NB4 (cell line): Measurements from ENCODE around the gene HSD3B7.

ENCODE experiments used
- DNase-seq: peaks from one replicate; pipeline ENCODE4 v3.0.0; 2010; ENCODE audit warnings: low read depth
- H3K4me3 ChIP-seq: one replicate; pipeline ENCODE4 v1.5.1; 2011; ENCODE audit warnings: mild to moderate bottlenecking, low read depth, low read length, moderate library complexity
- MYC ChIP-seq: IDR thresholded peaks from 2 replicates; pipeline ENCODE4 v1.6.1; 2011; ENCODE audit warnings: low read depth, low read length
- POLR2A ChIP-seq: IDR thresholded peaks from 2 replicates; pipeline ENCODE4 v1.6.1; 2011; ENCODE audit warnings: mild to moderate bottlenecking; ENCODE audit not compliant: insufficient read length; ENCODE audit errors: extremely low read depth
- TF ChIP-seq, protein P1 (sequence below): IDR thresholded peaks from one replicate; pipeline ENCODE4 v1.5.1; 2012; ENCODE audit warnings: low read depth, low read length
- TF ChIP-seq, protein P2 (sequence below): IDR thresholded peaks from 2 replicates; pipeline ENCODE4 v1.6.1; 2011; ENCODE audit warnings: low read depth, low read length

The HSD3B7 gene

DNA sequence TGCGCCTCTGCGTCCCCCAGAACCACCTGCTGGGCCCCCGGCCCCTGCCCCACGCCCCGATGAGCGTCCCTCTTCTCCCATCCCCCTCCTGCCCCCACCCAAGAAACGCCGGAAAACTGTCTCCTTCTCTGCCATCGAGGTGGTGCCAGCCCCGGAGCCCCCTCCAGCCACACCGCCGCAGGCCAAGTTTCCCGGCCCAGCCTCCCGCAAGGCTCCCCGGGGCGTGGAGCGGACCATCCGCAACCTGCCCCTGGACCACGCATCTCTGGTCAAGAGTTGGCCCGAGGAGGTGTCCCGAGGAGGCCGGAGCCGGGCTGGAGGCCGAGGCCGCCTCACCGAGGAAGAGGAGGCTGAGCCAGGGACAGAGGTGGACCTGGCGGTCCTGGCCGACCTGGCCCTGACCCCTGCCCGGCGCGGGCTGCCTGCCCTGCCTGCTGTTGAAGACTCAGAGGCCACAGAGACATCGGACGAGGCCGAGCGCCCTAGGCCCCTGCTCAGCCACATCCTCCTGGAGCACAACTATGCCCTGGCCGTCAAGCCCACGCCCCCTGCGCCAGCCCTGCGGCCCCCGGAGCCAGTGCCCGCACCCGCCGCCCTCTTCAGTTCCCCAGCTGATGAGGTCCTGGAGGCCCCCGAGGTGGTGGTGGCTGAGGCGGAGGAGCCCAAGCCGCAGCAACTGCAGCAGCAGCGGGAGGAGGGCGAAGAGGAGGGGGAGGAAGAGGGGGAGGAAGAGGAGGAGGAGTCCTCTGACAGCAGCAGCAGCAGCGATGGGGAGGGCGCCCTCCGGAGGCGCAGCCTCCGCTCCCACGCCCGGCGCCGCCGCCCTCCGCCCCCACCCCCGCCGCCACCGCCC is 5.6 kb upstream of the HSD3B7 start:
- TF ChIP-seq, protein P1, sequence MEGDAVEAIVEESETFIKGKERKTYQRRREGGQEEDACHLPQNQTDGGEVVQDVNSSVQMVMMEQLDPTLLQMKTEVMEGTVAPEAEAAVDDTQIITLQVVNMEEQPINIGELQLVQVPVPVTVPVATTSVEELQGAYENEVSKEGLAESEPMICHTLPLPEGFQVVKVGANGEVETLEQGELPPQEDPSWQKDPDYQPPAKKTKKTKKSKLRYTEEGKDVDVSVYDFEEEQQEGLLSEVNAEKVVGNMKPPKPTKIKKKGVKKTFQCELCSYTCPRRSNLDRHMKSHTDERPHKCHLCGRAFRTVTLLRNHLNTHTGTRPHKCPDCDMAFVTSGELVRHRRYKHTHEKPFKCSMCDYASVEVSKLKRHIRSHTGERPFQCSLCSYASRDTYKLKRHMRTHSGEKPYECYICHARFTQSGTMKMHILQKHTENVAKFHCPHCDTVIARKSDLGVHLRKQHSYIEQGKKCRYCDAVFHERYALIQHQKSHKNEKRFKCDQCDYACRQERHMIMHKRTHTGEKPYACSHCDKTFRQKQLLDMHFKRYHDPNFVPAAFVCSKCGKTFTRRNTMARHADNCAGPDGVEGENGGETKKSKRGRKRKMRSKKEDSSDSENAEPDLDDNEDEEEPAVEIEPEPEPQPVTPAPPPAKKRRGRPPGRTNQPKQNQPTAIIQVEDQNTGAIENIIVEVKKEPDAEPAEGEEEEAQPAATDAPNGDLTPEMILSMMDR, result no peak
- no peak for TF ChIP-seq MYC
- TF ChIP-seq POLR2A, result no peak
- TF ChIP-seq, protein P2, sequence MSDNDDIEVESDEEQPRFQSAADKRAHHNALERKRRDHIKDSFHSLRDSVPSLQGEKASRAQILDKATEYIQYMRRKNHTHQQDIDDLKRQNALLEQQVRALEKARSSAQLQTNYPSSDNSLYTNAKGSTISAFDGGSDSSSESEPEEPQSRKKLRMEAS, result no peak
- H3K4me3 ChIP-seq, result no peak overlapping the region
- DNase-seq, result no peak

DNA sequence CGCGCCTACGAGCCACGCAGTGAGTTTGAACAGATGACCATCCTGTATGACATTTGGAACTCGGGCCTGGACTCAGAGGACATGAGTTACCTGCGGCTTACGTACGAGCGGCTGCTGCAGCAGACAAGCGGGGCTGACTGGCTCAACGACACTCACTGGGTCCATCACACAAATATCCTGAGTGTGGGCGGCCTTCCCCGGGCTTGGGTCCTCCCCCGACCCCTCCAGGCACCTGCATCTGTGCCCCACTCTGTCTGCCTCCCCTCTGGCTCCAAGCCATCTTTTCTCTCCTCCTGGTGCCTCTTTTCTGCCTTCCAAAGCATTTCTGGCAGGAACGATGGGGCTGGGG is 5.0 kb upstream of the HSD3B7 start:
- TF ChIP-seq, protein P2, result no peak
- TF ChIP-seq, protein P1, result no peak
- no peak for TF ChIP-seq MYC
- no peak for TF ChIP-seq POLR2A
- H3K4me3 ChIP-seq, result no peak overlapping the region
- no peak for DNase-seq

DNA sequence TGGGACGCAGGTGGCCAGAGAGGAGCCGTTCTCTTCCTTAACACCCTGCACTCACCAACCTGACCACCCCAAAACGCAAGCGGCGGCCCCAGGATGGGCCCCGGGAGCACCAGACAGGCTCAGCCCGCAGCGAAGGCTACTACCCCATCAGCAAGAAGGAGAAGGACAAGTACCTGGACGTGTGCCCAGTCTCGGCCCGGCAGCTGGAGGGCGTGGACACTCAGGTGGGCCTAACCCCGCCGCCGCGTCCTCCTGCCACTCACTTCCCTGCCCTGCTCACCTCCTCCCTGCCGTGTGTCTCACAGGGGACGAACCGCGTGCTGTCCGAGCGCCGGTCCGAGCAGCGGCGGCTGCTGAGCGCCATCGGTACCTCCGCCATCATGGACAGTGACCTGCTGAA is 4.6 kb upstream of the HSD3B7 start:
- DNase-seq, result no peak
- TF ChIP-seq, protein P1, result no peak
- TF ChIP-seq POLR2A, result no peak
- TF ChIP-seq, protein P2, result no peak
- no peak for TF ChIP-seq MYC
- no peak overlapping the region for H3K4me3 ChIP-seq

DNA sequence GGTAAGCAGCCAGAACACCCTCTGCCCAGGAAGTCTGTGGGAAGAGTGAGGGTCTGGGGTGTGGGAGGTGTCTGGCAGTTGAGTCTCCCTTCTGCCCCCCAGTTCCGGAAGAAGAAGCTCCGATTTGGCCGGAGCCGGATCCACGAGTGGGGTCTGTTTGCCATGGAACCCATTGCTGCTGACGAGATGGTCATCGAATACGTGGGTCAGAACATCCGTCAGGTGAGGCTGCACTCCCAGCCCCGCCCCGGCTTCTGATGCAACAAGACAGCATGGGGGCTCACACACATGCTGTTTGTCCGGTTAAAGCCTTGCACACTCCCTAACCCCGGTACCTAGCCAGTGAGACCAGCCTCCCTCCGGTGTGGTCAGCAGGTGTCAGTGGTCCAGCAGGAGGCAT is 4.0 kb upstream of the HSD3B7 start:
- no peak overlapping the region for H3K4me3 ChIP-seq
- no peak for DNase-seq
- TF ChIP-seq, protein P1, result no peak
- TF ChIP-seq MYC (no peak), POLR2A (no peak)

DNA sequence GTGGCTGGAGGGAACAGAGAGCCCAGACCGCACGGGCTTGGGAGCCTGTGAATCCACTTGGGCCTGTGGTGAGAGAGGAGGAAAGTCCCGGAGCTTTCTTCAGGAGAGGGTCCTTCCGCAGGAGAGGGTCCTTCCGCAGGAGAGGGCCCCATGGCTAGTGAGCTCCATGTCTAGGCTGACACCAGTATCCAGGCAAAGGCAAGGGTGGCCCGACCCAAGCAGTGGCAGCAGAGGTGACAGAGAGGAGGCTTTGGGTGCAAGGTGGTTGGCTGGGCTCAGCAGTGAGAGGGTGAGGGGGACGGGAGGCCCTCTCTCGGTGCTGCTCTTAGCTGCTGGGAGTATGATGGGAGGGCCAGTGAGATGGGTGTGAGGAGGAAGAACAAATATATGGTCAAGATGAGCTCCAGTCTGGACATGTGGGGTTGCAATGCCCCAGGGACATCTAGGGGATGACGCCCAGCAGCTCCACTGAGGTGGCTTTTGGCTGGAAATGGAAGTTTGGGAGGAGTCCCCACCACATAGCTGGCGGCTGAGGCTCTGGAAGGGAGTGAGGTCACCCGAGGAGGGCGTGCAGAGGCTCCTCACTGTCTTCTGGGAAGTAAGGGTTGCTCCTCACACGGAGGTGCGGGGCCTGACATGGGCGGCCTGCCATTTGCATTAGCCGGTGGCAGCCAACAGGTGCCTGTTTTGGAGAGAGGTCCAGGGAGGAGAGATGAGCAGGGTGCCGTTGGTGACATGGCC is 2.3 kb upstream of the HSD3B7 start:
- TF ChIP-seq MYC (no peak), POLR2A (no peak)
- TF ChIP-seq, protein P2, result no peak
- TF ChIP-seq, protein P1, result no peak
- no peak for DNase-seq
- H3K4me3 ChIP-seq, result no peak overlapping the region
